ENCODE measurements around the gene SOCS4. TPM values are rescaled to one million over a fixed set of nuclear protein-coding genes. Genes with fewer than 3 reads are reported as not detected.

SOCS4 gene
- total RNA-seq, result 10 to 100 TPM; 28.0 to 32.0 TPM
- 18.8 TPM for polyA plus RNA-seq (2013, experiment 1 of 2)
- polyA plus RNA-seq (2013, experiment 2 of 2), result 18.8 TPM
- long read RNA-seq, experiment 1, full-length matches to known transcripts, result 1 of 15 reads
- long read RNA-seq, experiment 1, partial matches to known transcripts, result 0 of 15 reads
- long read RNA-seq, experiment 1, other reads (novel, unspliced or antisense), result 14 of 15 reads
- long read RNA-seq, experiment 2, full-length matches to known transcripts, result 30 of 43 reads
- long read RNA-seq, experiment 2, partial matches to known transcripts, result 0 of 43 reads
- long read RNA-seq, experiment 2, other reads (novel, unspliced or antisense), result 13 of 43 reads
- long read RNA-seq, experiment 3, full-length matches to known transcripts, result 15 of 25 reads
- long read RNA-seq, experiment 3, partial matches to known transcripts, result 0 of 25 reads
- long read RNA-seq, experiment 3, other reads (novel, unspliced or antisense), result 10 of 25 reads
- long read RNA-seq, experiment 4, full-length matches to known transcripts, result 5 of 7 reads
- long read RNA-seq, experiment 4, partial matches to known transcripts, result 0 of 7 reads
- long read RNA-seq, experiment 4, other reads (novel, unspliced or antisense), result 2 of 7 reads

- Mint-ChIP-seq H3K4me1 (peaks cover 62% of the 10 kb centered on the region), H3K27me3 (ENCODE audit: insufficient read depth) (no peaks in the 10 kb centered on the region), H3K27ac (peak within 1 kb of the TSS; percentile 89), H3K9me3 (no peaks in the 10 kb centered on the region), H3K4me3 (peak within 1 kb of the TSS; percentile 90), H3K36me3 (ENCODE audit: low read depth) (peaks cover 21% of the 10 kb centered on the region)
- no peaks in the 10 kb centered on the region for H3K27me3 ChIP-seq (ENCODE audit: control insufficient read depth, insufficient read depth, low read length, poor library complexity, severe bottlenecking)
- peaks cover 3% of the 10 kb centered on the region for H3K4me1 ChIP-seq (ENCODE audit: control insufficient read depth, insufficient read depth, low read length)
- H3K4me3 ChIP-seq (ENCODE audit: low read length), result peak within 1 kb of the TSS; percentile 92
- DNase-seq, result peak; percentile 98
- no peaks in the 10 kb centered on the region for H3K9me3 ChIP-seq (ENCODE audit: control insufficient read depth, low read length)
- WGBS, 2 experiments (ENCODE audit: insufficient coverage in 1 of 2, insufficient read length in 1 of 2), result 0% methylated on average over 10 to 56 of the region's 56 CpGs
- TF ChIP-seq CTCF (conservative IDR thresholded peaks at IDR 0.05), result peak; percentile 12
- peak within 1 kb of the TSS; percentile 89 for H3K9ac ChIP-seq (ENCODE audit: extremely low read depth, low read length, poor library complexity, severe bottlenecking)
- peaks cover 13% of the 10 kb centered on the region for H3K36me3 ChIP-seq (ENCODE audit: control insufficient read depth, insufficient read depth, low read length)
- H3K27ac ChIP-seq (ENCODE audit: low read depth, low read length), result peak within 1 kb of the TSS; percentile 90
These were observed at the start of gene SOCS4, which contains the start of gene WDHD1 for GRCh38 chr14:55026793-55027561. SOCS4 (plus strand) TSS chr14:55027236; CDS start chr14:55043042, 15,806 bp downstream. WDHD1 (minus strand) TSS chr14:55027099; CDS start chr14:55026787, 312 bp downstream.

GRCh38 chr14:54979039-54979438 lies 48.0 kb upstream of the SOCS4 start:
- Histone ChIP-seq H3K4me3 (ENCODE audit: low read length) (no peak overlapping the region), H3K27me3 (ENCODE audit: control insufficient read depth, insufficient read depth, low read length, poor library complexity, severe bottlenecking) (no peaks in the 10 kb centered on the region), H3K4me1 (ENCODE audit: control insufficient read depth, insufficient read depth, low read length) (no peaks in the 10 kb centered on the region), H3K27ac (ENCODE audit: low read depth, low read length) (no peak overlapping the region), H3K9me3 (ENCODE audit: control insufficient read depth, low read length) (no peaks in the 10 kb centered on the region), H3K9ac (ENCODE audit: extremely low read depth, low read length, poor library complexity, severe bottlenecking) (no peak overlapping the region), H3K36me3 (ENCODE audit: control insufficient read depth, insufficient read depth, low read length) (peaks cover 85% of the 10 kb centered on the region)
- H3K4me3 Mint-ChIP-seq, result no peak overlapping the region
- H3K27me3 Mint-ChIP-seq (ENCODE audit: insufficient read depth), result no peaks in the 10 kb centered on the region
- TF ChIP-seq CTCF (conservative IDR thresholded peaks at IDR 0.05), result no peak
- DNase-seq, result no peak
- peaks cover 7% of the 10 kb centered on the region for H3K4me1 Mint-ChIP-seq
- H3K9me3 Mint-ChIP-seq, result no peaks in the 10 kb centered on the region
- peaks cover 59% of the 10 kb centered on the region for H3K36me3 Mint-ChIP-seq (ENCODE audit: low read depth)
- H3K27ac Mint-ChIP-seq, result no peak overlapping the region
- 94 to 97% methylated on average over 2 to 3 of the region's 3 CpGs for WGBS, 2 experiments (ENCODE audit: insufficient coverage in 1 of 2, insufficient read length in 1 of 2)

GRCh38 chr14:54981698-54982097 lies 45.3 kb upstream of the SOCS4 start:
- peaks cover 16% of the 10 kb centered on the region for H3K9me3 ChIP-seq (ENCODE audit: control insufficient read depth, low read length)
- H3K4me3 ChIP-seq (ENCODE audit: low read length), result no peak overlapping the region
- peaks cover 7% of the 10 kb centered on the region for H3K4me1 Mint-ChIP-seq
- H3K27ac Mint-ChIP-seq, result no peak overlapping the region
- no peak overlapping the region for H3K9ac ChIP-seq (ENCODE audit: extremely low read depth, low read length, poor library complexity, severe bottlenecking)
- peaks cover 91% of the 10 kb centered on the region for H3K36me3 ChIP-seq (ENCODE audit: control insufficient read depth, insufficient read depth, low read length)
- WGBS, 2 experiments (ENCODE audit: insufficient coverage in 1 of 2, insufficient read length in 1 of 2), result 96% methylated on average over 5 of the region's 6 CpGs; no CpG with 5 or more reads in 1 of the 2 experiments
- no peaks in the 10 kb centered on the region for H3K4me1 ChIP-seq (ENCODE audit: control insufficient read depth, insufficient read depth, low read length)
- no peak for DNase-seq
- peak; percentile 57 for TF ChIP-seq CTCF (conservative IDR thresholded peaks at IDR 0.05)
- H3K9me3 Mint-ChIP-seq, result peaks cover 2% of the 10 kb centered on the region
- H3K4me3 Mint-ChIP-seq, result no peak overlapping the region
- H3K27me3 ChIP-seq (ENCODE audit: control insufficient read depth, insufficient read depth, low read length, poor library complexity, severe bottlenecking), result no peaks in the 10 kb centered on the region
- H3K27ac ChIP-seq (ENCODE audit: low read depth, low read length), result no peak overlapping the region
- H3K36me3 Mint-ChIP-seq (ENCODE audit: low read depth), result peaks cover 68% of the 10 kb centered on the region
- H3K27me3 Mint-ChIP-seq (ENCODE audit: insufficient read depth), result no peaks in the 10 kb centered on the region
